ENCODE data around the gene ANKRD52. TPM values are rescaled to one million over a fixed set of nuclear protein-coding genes. Genes with fewer than 3 reads are reported as not detected.

ANKRD52 gene
- total and polyA plus RNA-seq, 9 of the 15 experiments (the other 6 are each of a cell fraction or from before 2014, with no cell fraction given), result 0.52 to 46.8 (median 7.9) TPM

GRCh38 chr12:56257491-56258067 lies 605 bp downstream of the ANKRD52 start (continued):
- TF ChIP-seq USF2 (CRISPR knock-in tag; IDR thresholded peaks at IDR 0.05) (no peak), SAFB (IDR thresholded peaks at IDR 0.05; ENCODE audit: borderline replicate concordance, low read depth, low read length) (no peak), RBBP5 (IDR thresholded peaks at IDR 0.05; ENCODE audit: borderline replicate concordance, insufficient read depth, low read length, poor library complexity, severe bottlenecking) (peak; percentile 12), HMGN3 (IDR thresholded peaks at IDR 0.05; ENCODE audit: borderline replicate concordance, extremely low read depth, insufficient read length, low read depth, low read length) (no peak), ZBTB11 (CRISPR knock-in tag; IDR thresholded peaks at IDR 0.05) (peak in 1 of 3 experiments; percentile 60; a peak in 2 of 6 replicates), UBTF (IDR thresholded peaks at IDR 0.05; ENCODE audit: borderline replicate concordance in 1 of 2, low read depth in 2 of 2, low read length in 2 of 2) (0 out of 4 replicates have a peak, but pooled peaks of 1 of the 2 experiments have one; percentile 41), RFX7 (CRISPR knock-in tag; IDR thresholded peaks at IDR 0.05) (no peak), BMI1 (IDR thresholded peaks at IDR 0.05; ENCODE audit: low read length) (no peak), ARHGAP35 (IDR thresholded peaks at IDR 0.05; ENCODE audit: partially characterized antibody) (no peak), HNRNPH1 (optimal IDR thresholded peaks at IDR 0.05; ENCODE audit: low read depth, low read length) (no peak), ZNF589 (CRISPR knock-in tag; IDR thresholded peaks at IDR 0.05; ENCODE audit: low read depth) (no peak), HNRNPLL (IDR thresholded peaks at IDR 0.05; ENCODE audit: low read depth, low read length, poor library complexity, severe bottlenecking) (no peak)
- TF ChIP-seq, protein P1, sequence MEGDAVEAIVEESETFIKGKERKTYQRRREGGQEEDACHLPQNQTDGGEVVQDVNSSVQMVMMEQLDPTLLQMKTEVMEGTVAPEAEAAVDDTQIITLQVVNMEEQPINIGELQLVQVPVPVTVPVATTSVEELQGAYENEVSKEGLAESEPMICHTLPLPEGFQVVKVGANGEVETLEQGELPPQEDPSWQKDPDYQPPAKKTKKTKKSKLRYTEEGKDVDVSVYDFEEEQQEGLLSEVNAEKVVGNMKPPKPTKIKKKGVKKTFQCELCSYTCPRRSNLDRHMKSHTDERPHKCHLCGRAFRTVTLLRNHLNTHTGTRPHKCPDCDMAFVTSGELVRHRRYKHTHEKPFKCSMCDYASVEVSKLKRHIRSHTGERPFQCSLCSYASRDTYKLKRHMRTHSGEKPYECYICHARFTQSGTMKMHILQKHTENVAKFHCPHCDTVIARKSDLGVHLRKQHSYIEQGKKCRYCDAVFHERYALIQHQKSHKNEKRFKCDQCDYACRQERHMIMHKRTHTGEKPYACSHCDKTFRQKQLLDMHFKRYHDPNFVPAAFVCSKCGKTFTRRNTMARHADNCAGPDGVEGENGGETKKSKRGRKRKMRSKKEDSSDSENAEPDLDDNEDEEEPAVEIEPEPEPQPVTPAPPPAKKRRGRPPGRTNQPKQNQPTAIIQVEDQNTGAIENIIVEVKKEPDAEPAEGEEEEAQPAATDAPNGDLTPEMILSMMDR (IDR thresholded peaks at IDR 0.05 in 2 of 3, conservative IDR thresholded peaks at IDR 0.05 in 1 of 3; ENCODE audit: insufficient read depth in 2 of 3, low read depth in 1 of 3, low read length in 3 of 3), result peak; percentile 8 to 28 (median 13); a peak in 2 of 6 replicates
- TF ChIP-seq, protein P2, sequence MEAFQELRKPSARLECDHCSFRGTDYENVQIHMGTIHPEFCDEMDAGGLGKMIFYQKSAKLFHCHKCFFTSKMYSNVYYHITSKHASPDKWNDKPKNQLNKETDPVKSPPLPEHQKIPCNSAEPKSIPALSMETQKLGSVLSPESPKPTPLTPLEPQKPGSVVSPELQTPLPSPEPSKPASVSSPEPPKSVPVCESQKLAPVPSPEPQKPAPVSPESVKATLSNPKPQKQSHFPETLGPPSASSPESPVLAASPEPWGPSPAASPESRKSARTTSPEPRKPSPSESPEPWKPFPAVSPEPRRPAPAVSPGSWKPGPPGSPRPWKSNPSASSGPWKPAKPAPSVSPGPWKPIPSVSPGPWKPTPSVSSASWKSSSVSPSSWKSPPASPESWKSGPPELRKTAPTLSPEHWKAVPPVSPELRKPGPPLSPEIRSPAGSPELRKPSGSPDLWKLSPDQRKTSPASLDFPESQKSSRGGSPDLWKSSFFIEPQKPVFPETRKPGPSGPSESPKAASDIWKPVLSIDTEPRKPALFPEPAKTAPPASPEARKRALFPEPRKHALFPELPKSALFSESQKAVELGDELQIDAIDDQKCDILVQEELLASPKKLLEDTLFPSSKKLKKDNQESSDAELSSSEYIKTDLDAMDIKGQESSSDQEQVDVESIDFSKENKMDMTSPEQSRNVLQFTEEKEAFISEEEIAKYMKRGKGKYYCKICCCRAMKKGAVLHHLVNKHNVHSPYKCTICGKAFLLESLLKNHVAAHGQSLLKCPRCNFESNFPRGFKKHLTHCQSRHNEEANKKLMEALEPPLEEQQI (IDR thresholded peaks at IDR 0.05), result no peak

Data from K562 (cell line).